G401.6 (cell line): ENCODE data around the gene ULBP2.
"Not testable (repeated sequence)": the region's sequence is repeated elsewhere in the genome, so short reads cannot be mapped to it uniquely, and the experiment has no call there.

Experiments
- FAIRE-seq: peaks from 2 replicates; lab custom pipeline; 2012; peaks lifted over from hg19 to GRCh38; lab: Jason Lieb, UNC

ULBP2 gene

GRCh38 chr6:149969635-149970034, 27.8 kb downstream of the ULBP2 start:
- FAIRE-seq, result no peak

- not testable (repeated sequence) for FAIRE-seq
Measured at GRCh38 chr6:149974394-149974793, 32.6 kb downstream of the ULBP2 start.

DNA sequence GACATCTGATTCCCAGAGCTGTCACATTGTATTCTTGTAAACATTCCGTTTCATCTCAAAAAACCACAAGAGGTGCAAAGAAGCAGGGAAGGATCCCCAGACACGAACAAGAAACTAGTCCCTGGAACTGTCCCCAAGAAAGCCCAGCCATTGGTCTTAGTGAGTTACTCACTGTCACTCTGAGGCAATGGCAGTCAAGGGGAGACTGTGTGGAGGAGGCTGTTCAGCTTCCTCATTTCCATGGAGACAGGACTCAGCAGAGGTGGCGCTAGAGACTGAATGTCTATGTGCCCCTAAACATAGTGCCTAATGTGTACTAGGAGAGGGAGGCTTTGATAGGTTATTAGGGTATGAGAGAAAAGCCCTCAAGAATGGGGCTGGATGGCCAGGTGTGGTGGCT, 33.0 kb downstream of the ULBP2 start:
- no peak for FAIRE-seq

- no peak for FAIRE-seq
Measured at GRCh38 chr6:149975400-149975799, 33.6 kb downstream of the ULBP2 start.

DNA sequence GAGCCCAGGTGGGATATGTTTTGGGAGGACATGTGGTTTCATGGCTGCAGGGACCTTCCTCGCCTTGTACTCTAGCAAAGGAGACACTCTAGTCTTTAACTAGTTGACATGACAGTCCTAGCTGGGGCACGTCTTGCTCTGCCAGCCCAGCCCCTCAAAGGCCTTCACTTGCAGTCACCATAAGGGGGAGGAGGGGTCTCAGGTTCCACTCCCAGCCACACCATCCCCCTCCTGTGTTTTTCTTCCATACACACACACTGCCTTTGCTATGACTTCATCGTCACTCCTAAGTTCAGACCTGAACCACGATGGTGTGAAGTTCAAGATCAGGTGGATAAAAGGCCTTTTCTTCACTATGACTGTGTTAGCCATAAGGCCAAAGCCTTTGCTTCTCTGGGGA, 35.4 kb downstream of the ULBP2 start:
- no peak for FAIRE-seq

- no peak for FAIRE-seq
Measured at GRCh38 chr6:149978610-149979009, 36.8 kb downstream of the ULBP2 start.

- no peak for FAIRE-seq
Measured at GRCh38 chr6:149979293-149979692, 37.5 kb downstream of the ULBP2 start.

GRCh38 chr6:149983145-149983544, 41.3 kb downstream of the ULBP2 start:
- FAIRE-seq, result no peak

GRCh38 chr6:149984773-149985172, 43.0 kb downstream of the ULBP2 start:
- no peak for FAIRE-seq

- no peak for FAIRE-seq
Measured at GRCh38 chr6:149985481-149985937, 43.7 kb downstream of the ULBP2 start.

GRCh38 chr6:149987602-149988107, 45.8 kb downstream of the ULBP2 start:
- no peak for FAIRE-seq

- no peak for FAIRE-seq
Measured at GRCh38 chr6:149988550-149989346, 46.9 kb downstream of the ULBP2 start.

DNA sequence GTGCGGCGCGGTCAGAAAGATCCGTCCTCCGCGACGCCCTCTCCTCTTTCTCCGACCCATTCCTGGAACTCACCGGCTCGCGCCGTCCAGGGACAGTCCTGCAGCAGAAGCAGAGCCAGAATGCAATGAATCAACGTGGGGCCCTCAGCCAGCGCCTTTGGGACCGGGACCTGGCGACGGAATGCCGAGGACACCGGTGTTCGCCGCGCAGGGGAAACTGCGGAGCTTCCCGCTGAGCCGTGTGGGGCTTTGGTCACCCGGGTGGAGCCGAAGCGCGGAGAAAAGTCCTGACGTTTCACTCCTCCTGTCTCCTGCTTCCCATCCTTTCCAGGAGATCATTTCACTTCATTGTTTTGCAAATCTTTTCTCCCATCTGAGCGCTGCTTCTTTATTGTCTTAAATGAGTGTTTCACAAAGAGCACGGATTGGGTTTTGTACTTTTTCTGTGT, 48.4 kb downstream of the ULBP2 start:
- FAIRE-seq, result no peak

- no peak for FAIRE-seq
Measured at GRCh38 chr6:149990661-149991471, 49.1 kb downstream of the ULBP2 start.

DNA sequence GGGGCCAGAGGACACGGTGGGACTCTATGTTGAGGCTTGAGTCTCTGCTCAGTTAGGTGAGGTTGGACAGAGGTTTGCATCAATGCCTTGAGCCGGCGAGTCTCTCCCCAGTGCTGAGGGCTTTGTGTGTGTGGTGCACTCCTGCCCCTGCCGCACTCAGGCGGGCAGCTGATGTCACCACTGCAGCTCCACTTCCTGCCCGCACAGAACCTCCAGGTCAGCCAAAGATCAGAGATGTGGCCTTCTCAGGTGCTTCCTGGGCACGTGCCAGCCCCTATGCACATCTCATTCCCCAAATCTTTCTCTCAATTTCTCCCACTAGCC, 49.6 kb downstream of the ULBP2 start:
- not testable (repeated sequence) for FAIRE-seq

- no peak for FAIRE-seq
Measured at GRCh38 chr6:149991838-149992237, 50.0 kb downstream of the ULBP2 start.

- FAIRE-seq, result no peak
Measured at GRCh38 chr6:149995235-149995750, 53.5 kb downstream of the ULBP2 start.

GRCh38 chr6:149995971-149996370, 54.2 kb downstream of the ULBP2 start:
- no peak for FAIRE-seq
